HepG2 (cell line): ENCODE data around the gene DTNB. TPM values are rescaled to one million over a fixed set of nuclear protein-coding genes. Genes with fewer than 3 reads are reported as not detected.

Source experiments
- ATAC-seq: fragments of 200-7000 bp; cut with Tn5 transposase; 3 replicates; pipeline ENCODE4 v1.9.1; 2020; ENCODE audit warnings: mild to moderate bottlenecking, moderate library complexity
- BruUV-seq: library from RNA; stranded (reverse); fragments of 400-500 nt; replicated peaks from 2 replicates; lab custom pipeline; 2021; lab: Mats Ljungman, UMichigan
- CTCF ChIA-PET: fragments of 300-600 bp; formaldehyde crosslinking; extraction: SDS; loops from one replicate; lab custom pipeline; 2021; ENCODE audit warnings: low total read pairs, inconsistent platforms, low intra/inter-chr PET ratio; lab: Yijun Ruan, JAX
- POLR2A ChIA-PET: fragments of 350-600 bp; sonication (Branson Sonifier 250); formaldehyde crosslinking; loops from one replicate; lab custom pipeline; 2020; ENCODE audit warnings: antibody characterized with exemption, inconsistent platforms; lab: Yijun Ruan, JAX
- DNase-seq: peaks from one replicate; pipeline ENCODE4 v3.0.0-alpha.2; 2015; ENCODE audit warnings: low spot score
- FAIRE-seq: peaks from 3 replicates; lab custom pipeline; 2011; peaks lifted over from hg19 to GRCh38; lab: Jason Lieb, UNC
- H2AFZ ChIP-seq: one replicate; pipeline ENCODE4 v1.6.1; 2011; ENCODE audit warnings: low read length, inconsistent platforms
- H3K27ac ChIP-seq: fragments of 300-600 bp; 3 replicates; pipeline ENCODE4 v1.8.0; 2011; ENCODE audit warnings: mixed run types, mild to moderate bottlenecking, mixed read lengths, low read length, inconsistent platforms; ENCODE audit not compliant: insufficient read depth; ENCODE audit errors: extremely low read length
- H3K27me3 ChIP-seq, 2 experiments: fragments of 200-600 bp in 1 of 2; 2 replicates in 1 of 2; 3 replicates in 1 of 2; pipeline versions ENCODE4 v1.6.0 to v1.8.0; 2011; ENCODE audit warnings: low read length in 2 of 2, mild to moderate bottlenecking in 2 of 2, moderate library complexity in 2 of 2, inconsistent platforms in 1 of 2; ENCODE audit not compliant: insufficient read depth in 2 of 2, control insufficient read depth in 1 of 2
- H3K36me3 ChIP-seq, 2 experiments: fragments of 200-600 bp in 1 of 2; replicated peaks in 1 of 2; 2 replicates in 1 of 2; 3 replicates in 1 of 2; pipeline versions ENCODE4 v1.5.1 to v1.8.0; 2011; ENCODE audit warnings: low read length in 2 of 2, inconsistent platforms in 1 of 2; ENCODE audit not compliant: insufficient read depth in 2 of 2, control insufficient read depth in 1 of 2
- H3K4me1 ChIP-seq: 2 replicates; pipeline ENCODE4 v1.5.1; 2012; ENCODE audit warnings: low read length, inconsistent platforms; ENCODE audit not compliant: insufficient read depth
- H3K4me2 ChIP-seq: 2 replicates; pipeline ENCODE4 v1.6.0; 2011; ENCODE audit warnings: low read depth, low read length, inconsistent platforms
- H3K4me3 ChIP-seq, 3 experiments: fragments of 200-600 bp in 1 of 3; sonication (generic), shearing (Covaris generic) in 1 of 3; replicated peaks in 1 of 3; 2 replicates each; pipeline ENCODE4 v1.5.1; 2011 to 2016; ENCODE audit warnings: low read length in 3 of 3, inconsistent platforms in 2 of 3, low read depth in 2 of 3, mild to moderate bottlenecking in 2 of 3, control low read depth in 1 of 3, mixed read lengths in 1 of 3; ENCODE audit not compliant: insufficient read depth in 1 of 3
- H3K79me2 ChIP-seq: one replicate; pipeline ENCODE4 v1.6.1; 2011; ENCODE audit warnings: low read length, inconsistent platforms; ENCODE audit not compliant: insufficient read depth
- H3K9ac ChIP-seq: 2 replicates; pipeline ENCODE4 v1.6.0; 2011; ENCODE audit warnings: mild to moderate bottlenecking, low read depth, low read length, inconsistent platforms; ENCODE audit not compliant: insufficient read depth
- H3K9me3 ChIP-seq: 2 replicates; pipeline ENCODE4 v1.5.1; 2012; ENCODE audit warnings: mild to moderate bottlenecking, low read length
- H4K20me1 ChIP-seq: 2 replicates; pipeline ENCODE4 v1.6.0; 2011; ENCODE audit warnings: inconsistent platforms, mild to moderate bottlenecking, low read length, moderate library complexity; ENCODE audit not compliant: insufficient read depth
- ADNP ChIP-seq: sonication (generic); formaldehyde crosslinking; IDR thresholded peaks from 2 replicates; pipeline ENCODE4 v1.4.0; 2020; ENCODE audit warnings: missing genetic modification reagents
- DMAP1 ChIP-seq: IDR thresholded peaks from 2 replicates; pipeline ENCODE4 v1.6.1; 2016
- ELF1 ChIP-seq: sonication (generic); formaldehyde crosslinking; IDR thresholded peaks from 2 replicates; pipeline ENCODE4 v1.4.0; 2020; ENCODE audit warnings: missing genetic modification reagents
- FOXO1 ChIP-seq: sonication (generic); formaldehyde crosslinking; IDR thresholded peaks from 2 replicates; pipeline ENCODE4 v1.4.0; 2020; ENCODE audit warnings: missing genetic modification reagents
- ONECUT2 ChIP-seq: sonication (generic); formaldehyde crosslinking; IDR thresholded peaks from 2 replicates; pipeline ENCODE4 v1.4.0; 2020; ENCODE audit warnings: missing genetic modification reagents
- PITX1 ChIP-seq: sonication (generic); formaldehyde crosslinking; IDR thresholded peaks from 2 replicates; pipeline ENCODE4 v1.5.1; 2020; ENCODE audit warnings: mild to moderate bottlenecking, missing genetic modification reagents
- REPIN1 ChIP-seq: sonication (generic); formaldehyde crosslinking; IDR thresholded peaks from 2 replicates; pipeline ENCODE4 v1.8.0; 2022; ENCODE audit warnings: missing genetic modification reagents, low read depth, mild to moderate bottlenecking, borderline replicate concordance
- SOX6 ChIP-seq, 2 experiments: fragments of 450-650 bp in 1 of 2; sonication (generic) in 1 of 2; formaldehyde crosslinking in 1 of 2; IDR thresholded peaks; 2 replicates each; pipeline versions ENCODE4 v1.4.0 to v1.6.1; 2017 to 2020; ENCODE audit warnings: antibody characterized with exemption in 1 of 2, mild to moderate bottlenecking in 1 of 2, missing genetic modification reagents in 1 of 2
- ZNF263 ChIP-seq: sonication (generic); formaldehyde crosslinking; IDR thresholded peaks from 2 replicates; pipeline ENCODE4 v1.4.0; 2020; ENCODE audit warnings: missing genetic modification reagents
- ZNF292 ChIP-seq: sonication (generic); formaldehyde crosslinking; IDR thresholded peaks from 2 replicates; pipeline ENCODE4 v1.8.1; 2022; ENCODE audit warnings: mild to moderate bottlenecking, low read depth, missing genetic modification reagents, borderline replicate concordance
- ZNF33A ChIP-seq: sonication (generic); formaldehyde crosslinking; IDR thresholded peaks from 2 replicates; pipeline ENCODE4 v1.5.1; 2020; ENCODE audit warnings: missing genetic modification reagents, mild to moderate bottlenecking, moderate library complexity, borderline replicate concordance
- ZNF414 ChIP-seq: sonication (generic); formaldehyde crosslinking; IDR thresholded peaks from 2 replicates; pipeline ENCODE4 v1.5.0; 2020; ENCODE audit warnings: missing genetic modification reagents
- ZNF430 ChIP-seq: sonication (generic); formaldehyde crosslinking; IDR thresholded peaks from 2 replicates; pipeline ENCODE4 v1.9.0; 2021; ENCODE audit warnings: mild to moderate bottlenecking, missing genetic modification reagents
- ZNF550 ChIP-seq: sonication (generic); formaldehyde crosslinking; IDR thresholded peaks from 2 replicates; pipeline ENCODE4 v1.4.0; 2020; ENCODE audit warnings: mild to moderate bottlenecking, missing genetic modification reagents, borderline replicate concordance
- ZNF784 ChIP-seq: sonication (generic); formaldehyde crosslinking; IDR thresholded peaks from 2 replicates; pipeline ENCODE4 v1.5.1; 2020; ENCODE audit warnings: missing genetic modification reagents, mild to moderate bottlenecking, borderline replicate concordance
- WGBS: methylation state at CpG from one replicate; pipeline ENCODE4 v1.1.6; 2017; ENCODE audit warnings: low lambda C conversion rate; 5-methylcytosine and 5-hydroxymethylcytosine counted together
- in situ Hi-C: cut with HindIII; loops from 2 replicates; pipeline ENCODE4 v1.10.0; 2017; ENCODE audit warnings: low pct_unique_long_range_greater_than_20kb; ENCODE audit not compliant: extremely low pct_ligation_motif_present
- intact Hi-C: fragments of 100-400 bp; cut with micrococcal nuclease; formaldehyde crosslinking; loops from one replicate; pipeline ENCODE4 v1.10.0; 2022; ENCODE audit not compliant: unreplicated experiment
- polyA plus RNA-seq, 8 experiments: library from polyadenylated mRNA; depleted of rRNA in 3 of 8; stranded (reverse) in 7 of 8; unstranded in 1 of 8; fragments of >200 nt; fragmentation: Illumina TruSeq in 4 of 8; extraction: Trizol in 4 of 8; gene quantifications; 2 replicates each; pipeline versions ENCODE4 v1.2.1 to v1.2.3, GENCODE V29; 2011 to 2016; ENCODE audit warnings: low read depth in 4 of 8, missing spikeins in 1 of 8, mixed read lengths in 1 of 8; ENCODE audit not compliant: insufficient read depth in 1 of 8
- total RNA-seq, 5 experiments: library from RNA; depleted of rRNA; stranded (reverse); fragments of >200 nt; fragmentation: Illumina TruSeq; extraction: Trizol; gene quantifications; 2 replicates each; pipeline ENCODE4 v1.2.3, GENCODE V29; 2016; ENCODE audit warnings: low read depth in 1 of 5
- TF ChIP-seq, protein P1 (sequence below): sonication (generic); formaldehyde crosslinking; IDR thresholded peaks from 2 replicates; pipeline ENCODE4 v1.4.0; 2020; ENCODE audit warnings: missing genetic modification reagents
- TF ChIP-seq, protein P2 (sequence below): sonication (generic); formaldehyde crosslinking; IDR thresholded peaks from 2 replicates; pipeline ENCODE4 v1.4.0; 2020; ENCODE audit warnings: missing genetic modification reagents, borderline replicate concordance
- TF ChIP-seq, protein P3 (sequence below): IDR thresholded peaks from 2 replicates; pipeline ENCODE4 v1.6.1; 2012; ENCODE audit warnings: inconsistent platforms
- TF ChIP-seq, protein P4 (sequence below): sonication (generic); IDR thresholded peaks from 2 replicates; pipeline ENCODE4 v1.6.1; 2016; ENCODE audit warnings: low read depth, borderline replicate concordance

The DTNB gene
- total and polyA plus RNA-seq, 2 of the 13 experiments (the other 11 are each of a cell fraction or from before 2014, with no cell fraction given) = 14.4 to 23.9 TPM

DNA sequence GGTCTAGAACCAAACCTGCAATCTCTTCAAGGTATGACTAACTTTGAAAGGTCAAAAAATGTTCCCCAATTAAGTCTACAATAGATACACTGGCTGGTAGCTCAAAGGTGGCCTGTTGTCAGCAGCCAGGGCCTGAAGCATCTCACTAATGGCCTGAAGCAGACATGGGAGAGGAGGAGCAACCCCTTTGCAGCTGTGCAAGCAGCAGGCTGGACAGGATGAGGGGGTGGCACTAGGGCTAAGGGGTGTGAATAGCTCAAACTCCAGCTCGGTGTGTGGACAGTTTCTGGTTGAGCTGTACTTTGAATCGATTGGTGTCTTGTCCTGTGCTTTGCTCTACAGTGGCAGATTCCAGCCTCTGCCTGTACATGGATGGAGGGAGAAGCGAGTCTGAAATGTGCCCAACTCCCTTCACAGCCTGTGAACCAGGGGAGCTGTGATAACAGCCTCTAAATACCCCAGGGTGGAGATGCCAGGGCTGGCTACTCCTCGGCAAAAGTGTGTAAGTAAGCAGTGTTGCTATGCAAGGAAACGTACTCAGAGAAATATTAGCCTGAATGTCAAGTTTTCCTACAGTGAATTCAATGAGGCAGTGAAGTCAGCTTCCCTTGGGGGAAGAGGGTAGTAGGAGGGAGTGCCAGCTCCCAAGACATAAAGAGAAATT, 34.7 kb upstream of the DTNB start:
- no peaks in the 10 kb centered on the region for H3K36me3 ChIP-seq
- H3K27ac ChIP-seq = peak overlapping the region; percentile 21
- no TSS peak for BruUV-seq
- H3K4me1 ChIP-seq = peaks cover 59% of the 10 kb centered on the region
- ATAC-seq (peak; percentile 98), FAIRE-seq (peak; percentile 94), DNase-seq (peak; percentile 86)
- ChIA-PET POLR2A (interaction anchor here (0.7 to 1.0 kb wide), 3 partner anchors 9 to 35 kb away, joined by 3 read pairs; partner anchors contain the start of gene DTNB), CTCF (no interaction called here)
- H3K27me3 ChIP-seq = no peaks in the 10 kb centered on the region; a peak in 1 of 5 replicates
- peak overlapping the region; percentile 65 for H3K4me2 ChIP-seq
- in situ Hi-C loops (no loop called here), intact Hi-C loops (no loop called here)
- H2AFZ ChIP-seq = peak overlapping the region; percentile 12
- peak overlapping the region in 1 of 3 experiments; percentile 39; a peak in 2 of 6 replicates for H3K4me3 ChIP-seq
- WGBS = 0% methylated on average over 3 of the region's 5 CpGs
- no peaks in the 10 kb centered on the region for H3K9me3 ChIP-seq
- H3K9ac ChIP-seq = no peak overlapping the region
- no peaks in the 10 kb centered on the region for H4K20me1 ChIP-seq
- no peaks in the 10 kb centered on the region for H3K79me2 ChIP-seq
- TF ChIP-seq DMAP1 (CRISPR knock-in tag) (peak; percentile 63; the same call in 1 of the 2 replicates), ZNF550 (CRISPR knock-in tag) (no peak), ZNF430 (CRISPR knock-in tag) (peak; percentile 90), FOXO1 (peak; percentile 51; the same call in 1 of the 2 replicates), ELF1 (CRISPR knock-in tag) (no peak), ZNF292 (peak; percentile 97; the same call in 1 of the 2 replicates), PITX1 (CRISPR knock-in tag) (0 out of 2 replicates have a peak, but pooled peaks have one; percentile 66), ONECUT2 (CRISPR knock-in tag) (peak; percentile 94), ZNF784 (CRISPR knock-in tag) (0 out of 2 replicates have a peak, but pooled peaks have one; percentile 37), ZNF263 (CRISPR knock-in tag) (peak; percentile 46; the same call in 1 of the 2 replicates), REPIN1 (CRISPR knock-in tag) (peak; percentile 72; the same call in 1 of the 2 replicates), SOX6 (IDR thresholded peaks at IDR 0.05) (no peak), SOX6 (CRISPR knock-in tag; IDR thresholded peaks at IDR 0.05) (peak; percentile 48; the same call in 1 of the 2 replicates), ZNF414 (CRISPR knock-in tag) (no peak), ADNP (CRISPR knock-in tag) (no peak), ZNF33A (no peak)
- TF ChIP-seq, protein P1, sequence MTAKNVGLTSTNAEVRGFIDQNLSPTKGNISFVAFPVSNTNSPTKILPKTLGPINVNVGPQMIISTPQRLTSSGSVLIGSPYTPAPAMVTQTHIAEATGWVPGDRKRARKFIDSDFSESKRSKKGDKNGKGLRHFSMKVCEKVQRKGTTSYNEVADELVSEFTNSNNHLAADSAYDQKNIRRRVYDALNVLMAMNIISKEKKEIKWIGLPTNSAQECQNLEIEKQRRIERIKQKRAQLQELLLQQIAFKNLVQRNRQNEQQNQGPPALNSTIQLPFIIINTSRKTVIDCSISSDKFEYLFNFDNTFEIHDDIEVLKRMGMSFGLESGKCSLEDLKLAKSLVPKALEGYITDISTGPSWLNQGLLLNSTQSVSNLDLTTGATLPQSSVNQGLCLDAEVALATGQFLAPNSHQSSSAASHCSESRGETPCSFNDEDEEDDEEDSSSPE (CRISPR knock-in tag) = 0 out of 2 replicates have a peak, but pooled peaks have one; percentile 34
- TF ChIP-seq, protein P2, sequence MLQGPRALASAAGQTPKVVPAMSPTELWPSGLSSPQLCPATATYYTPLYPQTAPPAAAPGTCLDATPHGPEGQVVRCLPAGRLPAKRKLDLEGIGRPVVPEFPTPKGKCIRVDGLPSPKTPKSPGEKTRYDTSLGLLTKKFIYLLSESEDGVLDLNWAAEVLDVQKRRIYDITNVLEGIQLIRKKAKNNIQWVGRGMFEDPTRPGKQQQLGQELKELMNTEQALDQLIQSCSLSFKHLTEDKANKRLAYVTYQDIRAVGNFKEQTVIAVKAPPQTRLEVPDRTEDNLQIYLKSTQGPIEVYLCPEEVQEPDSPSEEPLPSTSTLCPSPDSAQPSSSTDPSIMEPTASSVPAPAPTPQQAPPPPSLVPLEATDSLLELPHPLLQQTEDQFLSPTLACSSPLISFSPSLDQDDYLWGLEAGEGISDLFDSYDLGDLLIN (CRISPR knock-in tag) = no peak
- TF ChIP-seq, protein P3, sequence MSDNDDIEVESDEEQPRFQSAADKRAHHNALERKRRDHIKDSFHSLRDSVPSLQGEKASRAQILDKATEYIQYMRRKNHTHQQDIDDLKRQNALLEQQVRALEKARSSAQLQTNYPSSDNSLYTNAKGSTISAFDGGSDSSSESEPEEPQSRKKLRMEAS = peak; percentile 37; the same call in 1 of the 2 replicates
- TF ChIP-seq, protein P4, sequence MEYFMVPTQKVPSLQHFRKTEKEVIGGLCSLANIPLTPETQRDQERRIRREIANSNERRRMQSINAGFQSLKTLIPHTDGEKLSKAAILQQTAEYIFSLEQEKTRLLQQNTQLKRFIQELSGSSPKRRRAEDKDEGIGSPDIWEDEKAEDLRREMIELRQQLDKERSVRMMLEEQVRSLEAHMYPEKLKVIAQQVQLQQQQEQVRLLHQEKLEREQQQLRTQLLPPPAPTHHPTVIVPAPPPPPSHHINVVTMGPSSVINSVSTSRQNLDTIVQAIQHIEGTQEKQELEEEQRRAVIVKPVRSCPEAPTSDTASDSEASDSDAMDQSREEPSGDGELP = peak; percentile 81
